GM18907 (cell line): ENCODE measurements around the gene H6PD.

Experiments
- ATAC-seq: cut with Tn5 transposase; IDR thresholded peaks from one replicate; pipeline ENCODE4 v1.9.1; 2021; ENCODE audit warnings: mild to moderate bottlenecking, moderate library complexity; ENCODE audit not compliant: unreplicated experiment

H6PD gene

GRCh38 chr1:9203511-9203982 lies 31.0 kb upstream of the H6PD start:
- no peak for ATAC-seq

- ATAC-seq, result no peak
Measured at GRCh38 chr1:9204156-9204720, 30.3 kb upstream of the H6PD start.

GRCh38 chr1:9207086-9207485 lies 27.5 kb upstream of the H6PD start:
- ATAC-seq, result no peak

GRCh38 chr1:9207715-9208114 lies 26.9 kb upstream of the H6PD start:
- ATAC-seq, result no peak

- ATAC-seq, result no peak
Measured at GRCh38 chr1:9211291-9211811, 23.2 kb upstream of the H6PD start.

- ATAC-seq, result no peak
Measured at GRCh38 chr1:9212735-9213134, 21.8 kb upstream of the H6PD start.

- no peak for ATAC-seq
Measured at GRCh38 chr1:9213956-9214355, 20.6 kb upstream of the H6PD start.

GRCh38 chr1:9218917-9219316 lies 15.7 kb upstream of the H6PD start:
- no peak for ATAC-seq

GRCh38 chr1:9222846-9223625 lies 11.5 kb upstream of the H6PD start:
- ATAC-seq, result no peak

- ATAC-seq, result no peak
Measured at GRCh38 chr1:9224664-9225410, 9.7 kb upstream of the H6PD start.

- ATAC-seq, result no peak
Measured at GRCh38 chr1:9225411-9225785, 9.2 kb upstream of the H6PD start.

GRCh38 chr1:9228609-9229008 lies 6.0 kb upstream of the H6PD start:
- ATAC-seq, result no peak

- no peak for ATAC-seq
Measured at GRCh38 chr1:9229549-9229948, 5.0 kb upstream of the H6PD start.

GRCh38 chr1:9230869-9231533 lies 3.6 kb upstream of the H6PD start:
- no peak for ATAC-seq

- ATAC-seq, result no peak
Measured at GRCh38 chr1:9231648-9232332, 2.8 kb upstream of the H6PD start.

GRCh38 chr1:9233241-9233941 lies 1.2 kb upstream of the H6PD start:
- no peak for ATAC-seq

GRCh38 chr1:9233942-9234222 lies 692 bp upstream of the H6PD start:
- ATAC-seq, result no peak

GRCh38 chr1:9235096-9235459 lies 504 bp downstream of the H6PD start:
- ATAC-seq, result no peak

- no peak for ATAC-seq
Measured at GRCh38 chr1:9235560-9235959, 986 bp downstream of the H6PD start.

- ATAC-seq, result no peak
Measured at GRCh38 chr1:9238134-9238533, 3.6 kb downstream of the H6PD start.
